Upper lobe of left lung (tissue), 4 donors: Measurements from ENCODE around the gene GALNT5.

Experiments
- EP300 ChIP-seq, 4 donors: sonication (generic); formaldehyde crosslinking; IDR thresholded peaks; one replicate each; pipeline ENCODE4 v1.5.1; 2017; ENCODE audit warnings: antibody characterized with exemption in 4 of 4, control low read depth in 2 of 4
- POLR2A ChIP-seq, 4 donors: fragments of 450-650 bp; IDR thresholded peaks; one replicate each; pipeline ENCODE4 v1.5.1; 2016 to 2017; ENCODE audit warnings: antibody characterized with exemption in 4 of 4, mild to moderate bottlenecking in 2 of 4
- TF ChIP-seq, protein P1 (sequence below), 6 experiments: fragments of 450-650 bp in 4 of 6; fragments of 200-600 bp in 2 of 6; sonication (generic) in 2 of 6; IDR thresholded peaks; one replicate each; pipeline ENCODE4 v1.5.1; 2016 to 2019; ENCODE audit warnings: antibody characterized with exemption in 6 of 6

GRCh38 chr2:157318884-157319283 lies 61.4 kb downstream of the GALNT5 start:
- TF ChIP-seq, protein P1, sequence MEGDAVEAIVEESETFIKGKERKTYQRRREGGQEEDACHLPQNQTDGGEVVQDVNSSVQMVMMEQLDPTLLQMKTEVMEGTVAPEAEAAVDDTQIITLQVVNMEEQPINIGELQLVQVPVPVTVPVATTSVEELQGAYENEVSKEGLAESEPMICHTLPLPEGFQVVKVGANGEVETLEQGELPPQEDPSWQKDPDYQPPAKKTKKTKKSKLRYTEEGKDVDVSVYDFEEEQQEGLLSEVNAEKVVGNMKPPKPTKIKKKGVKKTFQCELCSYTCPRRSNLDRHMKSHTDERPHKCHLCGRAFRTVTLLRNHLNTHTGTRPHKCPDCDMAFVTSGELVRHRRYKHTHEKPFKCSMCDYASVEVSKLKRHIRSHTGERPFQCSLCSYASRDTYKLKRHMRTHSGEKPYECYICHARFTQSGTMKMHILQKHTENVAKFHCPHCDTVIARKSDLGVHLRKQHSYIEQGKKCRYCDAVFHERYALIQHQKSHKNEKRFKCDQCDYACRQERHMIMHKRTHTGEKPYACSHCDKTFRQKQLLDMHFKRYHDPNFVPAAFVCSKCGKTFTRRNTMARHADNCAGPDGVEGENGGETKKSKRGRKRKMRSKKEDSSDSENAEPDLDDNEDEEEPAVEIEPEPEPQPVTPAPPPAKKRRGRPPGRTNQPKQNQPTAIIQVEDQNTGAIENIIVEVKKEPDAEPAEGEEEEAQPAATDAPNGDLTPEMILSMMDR (IDR thresholded peaks at IDR 0.05): no peak
- TF ChIP-seq EP300 (IDR thresholded peaks at IDR 0.05) (no peak), POLR2A (IDR thresholded peaks at IDR 0.05) (no peak)
